Body of pancreas (tissue), 4 donors: ENCODE results near the gene TMEM129.

ENCODE experiments used
- CTCF ChIP-seq, 7 experiments: fragments of 450-650 bp in 4 of 7; fragments of 200-600 bp in 3 of 7; sonication (generic) in 3 of 7; IDR thresholded peaks; one replicate each; pipeline ENCODE4 v1.5.1; 2016 to 2019; ENCODE audit warnings: antibody characterized with exemption in 7 of 7
- POLR2A ChIP-seq, 3 donors: fragments of 450-650 bp; IDR thresholded peaks; one replicate each; pipeline ENCODE4 v1.6.1; 2016; ENCODE audit warnings: antibody characterized with exemption in 3 of 3, mild to moderate bottlenecking in 2 of 3

DNA sequence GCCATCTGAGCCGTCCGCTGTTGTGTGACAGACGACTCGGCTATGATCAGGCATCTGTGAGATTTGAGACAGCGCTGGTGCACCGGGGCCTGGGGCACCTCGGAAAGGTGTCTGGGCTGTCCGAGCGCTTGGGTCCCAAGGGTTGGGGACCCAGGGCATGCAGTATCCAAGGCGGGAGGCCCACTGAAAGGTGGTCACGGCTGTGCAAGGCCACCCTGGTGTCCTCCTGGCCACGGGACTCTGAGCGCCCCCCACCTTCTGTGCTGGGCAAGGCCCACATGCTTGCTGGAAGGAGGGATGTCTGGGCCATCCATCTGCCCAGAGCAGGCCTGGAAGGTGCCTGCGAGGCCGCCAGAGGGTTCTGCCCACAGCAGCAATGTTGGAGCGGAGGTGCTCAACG is 20.1 kb upstream of the TMEM129 start:
- TF ChIP-seq CTCF (IDR thresholded peaks at IDR 0.05) = no peak
- no peak for TF ChIP-seq POLR2A (IDR thresholded peaks at IDR 0.05)
